BJ (cell line): ENCODE data around the gene PLEKHD1. TPM values are rescaled to one million over a fixed set of nuclear protein-coding genes. Genes with fewer than 3 reads are reported as not detected.

Experiments used
- CTCF ChIA-PET: fragments of 350-600 bp; formaldehyde crosslinking; extraction: SDS; loops from one replicate; lab custom pipeline; 2021; ENCODE audit warnings: antibody characterized with exemption, inconsistent platforms; lab: Yijun Ruan, JAX
- POLR2A ChIA-PET: fragments of 300-600 bp; sonication (Branson Sonifier 250); formaldehyde crosslinking; extraction: SDS; loops from one replicate; lab custom pipeline; 2021; ENCODE audit warnings: antibody characterized with exemption; lab: Charles Lee
- DNase-seq: peaks from one replicate; pipeline ENCODE4 v3.0.0-alpha.2; 2011; ENCODE audit warnings: low read depth
- H3K27me3 ChIP-seq: 2 replicates; pipeline ENCODE4 v1.6.0; 2011; ENCODE audit warnings: low read length; ENCODE audit not compliant: control insufficient read depth, insufficient read depth
- H3K36me3 ChIP-seq: 2 replicates; pipeline ENCODE4 v1.5.1; 2011; ENCODE audit warnings: low read length; ENCODE audit not compliant: control insufficient read depth, insufficient read depth
- H3K4me3 ChIP-seq: 2 replicates; pipeline ENCODE4 v1.5.1; 2011; ENCODE audit warnings: low read depth, mild to moderate bottlenecking, control low read depth, low read length
- CTCF ChIP-seq: IDR thresholded peaks from 2 replicates; pipeline ENCODE4 v1.5.1; 2011; ENCODE audit warnings: low read depth, mild to moderate bottlenecking, control low read depth, inconsistent platforms, low read length, moderate library complexity; ENCODE audit not compliant: insufficient read depth
- polyA minus RNA-seq: library from RNA; depleted of rRNA, polyadenylated mRNA; stranded (reverse); fragments of >200 nt; gene quantifications from 2 replicates; pipeline ENCODE4 v1.2.3, GENCODE V29; 2011; rRNA and poly(A)+ RNA removed
- polyA plus RNA-seq: library from polyadenylated mRNA; depleted of rRNA; stranded (reverse); fragments of >200 nt; gene quantifications from 2 replicates; pipeline ENCODE4 v1.2.3, GENCODE V29; 2011; rRNA removed

The PLEKHD1 gene
- 0.01 TPM in 2 replicates for polyA plus RNA-seq
- 0.05 TPM in 1 of 2 replicates, not detected in the other for polyA minus RNA-seq

- TF ChIP-seq CTCF = no peak
- POLR2A ChIA-PET = interaction anchor here (0.5 kb wide), 1 partner anchor 348 kb away, joined by 5 read pairs; no protein-coding TSS in a partner anchor
- H3K4me3 ChIP-seq = peak within 1 kb of the TSS; percentile 0; the same call in 1 of the 2 replicates
- CTCF ChIA-PET = interaction anchor here (1.1 kb wide), 1 partner anchor 34 kb away, joined by 3 read pairs; no protein-coding TSS in a partner anchor
- peaks cover 43% of the 10 kb centered on the region for H3K27me3 ChIP-seq
- DNase-seq = no peak
- H3K36me3 ChIP-seq = no peaks in the 10 kb centered on the region
Measured at GRCh38 chr14:69484444-69485314, at the start of gene PLEKHD1. PLEKHD1 (plus strand) TSS chr14:69484728; CDS start chr14:69484966, 238 bp downstream.

- Histone ChIP-seq H3K27me3 (no peaks in the 10 kb centered on the region), H3K4me3 (no peak overlapping the region), H3K36me3 (peaks cover 2% of the 10 kb centered on the region; the same call in 1 of the 2 replicates)
- no peak for TF ChIP-seq CTCF
- ChIA-PET CTCF (interaction anchor here (1.0 kb wide), 1 partner anchor 9 kb away, joined by 3 read pairs; no protein-coding TSS in a partner anchor), POLR2A (no interaction called here)
- DNase-seq = no peak
Measured at GRCh38 chr14:69439521-69440270, 44.8 kb upstream of the PLEKHD1 start.

- Histone ChIP-seq H3K4me3 (no peak overlapping the region), H3K27me3 (no peaks in the 10 kb centered on the region), H3K36me3 (peaks cover 2% of the 10 kb centered on the region; the same call in 1 of the 2 replicates)
- ChIA-PET POLR2A (no interaction called here), CTCF (interaction anchor here (2.3 kb wide), 1 partner anchor 14 kb away, joined by 9 read pairs; no protein-coding TSS in a partner anchor)
- DNase-seq = no peak
- no peak for TF ChIP-seq CTCF
Measured at GRCh38 chr14:69441948-69442347, 42.6 kb upstream of the PLEKHD1 start.

- DNase-seq = no peak
- POLR2A ChIA-PET = no interaction called here
- CTCF ChIA-PET = no interaction called here
- no peak overlapping the region for H3K4me3 ChIP-seq
- no peaks in the 10 kb centered on the region for H3K27me3 ChIP-seq
- peaks cover 2% of the 10 kb centered on the region; the same call in 1 of the 2 replicates for H3K36me3 ChIP-seq
- TF ChIP-seq CTCF = no peak
Measured at GRCh38 chr14:69443296-69443805, 41.2 kb upstream of the PLEKHD1 start.
